Panc1 (cell line): ENCODE measurements around the gene SFN.

ENCODE experiments used
- CTCF ChIP-seq: fragments of 450-650 bp; IDR thresholded peaks from 2 replicates; pipeline ENCODE4 v1.5.1; 2017; ENCODE audit warnings: mild to moderate bottlenecking
- POLR2AphosphoS5 ChIP-seq: IDR thresholded peaks from 2 replicates; pipeline ENCODE4 v1.6.1; 2012; ENCODE audit warnings: mild to moderate bottlenecking, low read depth, low read length, moderate library complexity
- REST ChIP-seq, 2 experiments: IDR thresholded peaks; 2 replicates each; pipeline ENCODE4 v1.6.1; 2011 to 2012; ENCODE audit warnings: low read depth in 2 of 2, control low read depth in 1 of 2, low read length in 1 of 2, mild to moderate bottlenecking in 1 of 2, moderate library complexity in 1 of 2; ENCODE audit not compliant: insufficient read depth in 1 of 2
- TCF7L2 ChIP-seq: IDR thresholded peaks from 2 replicates; pipeline ENCODE4 v1.6.1; 2011; ENCODE audit warnings: mild to moderate bottlenecking, low read depth, low read length, inconsistent platforms

- TF ChIP-seq CTCF = no peak
- no peak; the same call in 1 of the 2 replicates for TF ChIP-seq POLR2AphosphoS5
- no peak for TF ChIP-seq TCF7L2
- no peak for TF ChIP-seq REST (IDR thresholded peaks at IDR 0.05; ENCODE audit: insufficient read depth in 1 of 2, low read depth in 2 of 2, low read length in 1 of 2)
These were observed 14.4 kb downstream of the SFN start for GRCh38 chr1:26877326-26877725.
